Measurements from ENCODE around the gene OXNAD1. TPM values are rescaled to one million over a fixed set of nuclear protein-coding genes. Genes with fewer than 3 reads are reported as not detected.

OXNAD1 gene
- total and polyA plus RNA-seq, 2 of the 13 experiments (the other 11 are each of a cell fraction or from before 2014, with no cell fraction given) = 9.9 to 18.8 TPM

GRCh38 chr3:16239086-16239770 lies 25.8 kb upstream of the OXNAD1 start (continued):
- TF ChIP-seq HIVEP1 (CRISPR knock-in tag; IDR thresholded peaks at IDR 0.05) = no peak
- no peak for TF ChIP-seq KLF6 (CRISPR knock-in tag; IDR thresholded peaks at IDR 0.05)
- TF ChIP-seq SRSF9 (IDR thresholded peaks at IDR 0.05; ENCODE audit: borderline replicate concordance, insufficient read depth, low read depth, low read length, poor library complexity, severe bottlenecking) = no peak

GRCh38 chr3:16239780-16240179 lies 25.2 kb upstream of the OXNAD1 start:
- Histone ChIP-seq H3K36me3 (replicated peaks in 1 of 2; ENCODE audit: control insufficient read depth in 1 of 2, insufficient read depth in 2 of 2, low read length in 2 of 2) (no peaks in the 10 kb centered on the region), H3K27me3 (ENCODE audit: control insufficient read depth in 1 of 2, insufficient read depth in 2 of 2, low read length in 2 of 2) (peaks cover 1 to 15% of the 10 kb centered on the region in 2 experiments; a peak in 2 of 5 replicates), H3K9me3 (ENCODE audit: low read length) (no peaks in the 10 kb centered on the region), H3K4me2 (ENCODE audit: low read depth, low read length) (no peak overlapping the region), H3K4me3 (replicated peaks in 1 of 3; ENCODE audit: insufficient read depth in 1 of 3, low read depth in 2 of 3, low read length in 3 of 3) (no peak overlapping the region), H4K20me1 (ENCODE audit: insufficient read depth, low read length) (no peaks in the 10 kb centered on the region), H3K4me1 (ENCODE audit: insufficient read depth, low read length) (no peaks in the 10 kb centered on the region), H2AFZ (ENCODE audit: low read length) (no peak overlapping the region), H3K9ac (ENCODE audit: insufficient read depth, low read depth, low read length) (no peak overlapping the region), H3K27ac (ENCODE audit: extremely low read length, insufficient read depth, low read length) (no peak overlapping the region), H3K79me2 (ENCODE audit: insufficient read depth, low read length) (no peaks in the 10 kb centered on the region)
- FAIRE-seq (no peak), ATAC-seq (no peak), DNase-seq (ENCODE audit: low spot score) (no peak)
- no TSS peak for BruUV-seq (replicated peaks)
- ChIA-PET POLR2A (no interaction called here), CTCF (ENCODE audit: low intra/inter-chr PET ratio, low total read pairs) (no interaction called here)
- in situ Hi-C loops (cut with HindIII; ENCODE audit: extremely low pct_ligation_motif_present, low pct_unique_long_range_greater_than_20kb) = loop anchor here (25.0 kb wide), 1 partner anchor 602 kb away; no protein-coding TSS in a partner anchor
- intact Hi-C loops (cut with micrococcal nuclease; ENCODE audit: unreplicated experiment) = loop anchor here (10.0 kb wide), 2 partner anchors 425 to 635 kb away; partner anchors contain the start of genes BTD and HACL1
- TF ChIP-seq E2F1 (CRISPR knock-in tag; IDR thresholded peaks at IDR 0.05) (no peak), ZNF570 (CRISPR knock-in tag; IDR thresholded peaks at IDR 0.05; ENCODE audit: borderline replicate concordance) (no peak), NR2F1 (CRISPR knock-in tag; IDR thresholded peaks at IDR 0.05) (no peak), MIER3 (CRISPR knock-in tag; IDR thresholded peaks at IDR 0.05; ENCODE audit: borderline replicate concordance) (no peak)
- WGBS (ENCODE audit: low lambda C conversion rate) = 6% methylated on average over 4 of the region's 4 CpGs

Data from HepG2 (cell line).